ENCODE data around the gene SLC6A11.

SLC6A11 gene

DNA sequence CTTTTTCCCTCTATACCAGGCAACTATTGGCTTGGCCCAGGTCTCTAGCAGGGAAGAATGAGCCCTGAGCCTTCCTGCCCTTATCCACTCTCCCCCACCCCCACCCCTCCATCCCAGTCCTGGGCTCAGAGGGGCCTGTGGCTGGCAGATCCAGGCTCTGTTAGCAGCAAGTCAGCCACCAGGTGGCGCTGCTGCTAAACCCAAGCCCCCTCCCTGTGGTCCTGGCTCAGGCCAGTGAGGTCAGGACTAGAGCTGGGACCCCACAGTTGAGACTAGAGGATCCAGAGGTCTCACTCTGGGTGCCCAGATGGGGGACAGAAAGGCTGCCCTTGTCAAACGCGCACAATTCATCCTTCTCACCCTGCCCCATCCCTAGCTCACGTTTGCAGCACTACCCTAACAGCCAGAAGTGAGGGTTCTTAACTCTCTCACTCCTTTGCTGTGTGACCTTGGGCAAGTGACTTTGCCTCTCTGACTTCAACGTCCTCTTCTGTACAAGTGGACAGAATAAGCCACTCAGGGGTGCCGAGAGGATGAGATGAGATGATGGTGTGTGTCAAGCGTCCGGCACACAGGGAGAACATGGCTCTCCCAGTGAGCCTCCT lies 129.8 kb downstream of the SLC6A11 start:
- CTCF ChIA-PET: interaction anchor here (0.8 to 1.3 kb wide), 3 partner anchors 44 to 116 kb away, joined by 3 to 7 read pairs (median 6); no protein-coding TSS in a partner anchor
- DNase-seq (ENCODE audit: low spot score): peak; percentile 49
- peak overlapping the region; percentile 52 for H3K27ac ChIP-seq
- POLR2A ChIA-PET (ENCODE audit: low non-redundant PET): no interaction called here
- TF ChIP-seq, protein P1, sequence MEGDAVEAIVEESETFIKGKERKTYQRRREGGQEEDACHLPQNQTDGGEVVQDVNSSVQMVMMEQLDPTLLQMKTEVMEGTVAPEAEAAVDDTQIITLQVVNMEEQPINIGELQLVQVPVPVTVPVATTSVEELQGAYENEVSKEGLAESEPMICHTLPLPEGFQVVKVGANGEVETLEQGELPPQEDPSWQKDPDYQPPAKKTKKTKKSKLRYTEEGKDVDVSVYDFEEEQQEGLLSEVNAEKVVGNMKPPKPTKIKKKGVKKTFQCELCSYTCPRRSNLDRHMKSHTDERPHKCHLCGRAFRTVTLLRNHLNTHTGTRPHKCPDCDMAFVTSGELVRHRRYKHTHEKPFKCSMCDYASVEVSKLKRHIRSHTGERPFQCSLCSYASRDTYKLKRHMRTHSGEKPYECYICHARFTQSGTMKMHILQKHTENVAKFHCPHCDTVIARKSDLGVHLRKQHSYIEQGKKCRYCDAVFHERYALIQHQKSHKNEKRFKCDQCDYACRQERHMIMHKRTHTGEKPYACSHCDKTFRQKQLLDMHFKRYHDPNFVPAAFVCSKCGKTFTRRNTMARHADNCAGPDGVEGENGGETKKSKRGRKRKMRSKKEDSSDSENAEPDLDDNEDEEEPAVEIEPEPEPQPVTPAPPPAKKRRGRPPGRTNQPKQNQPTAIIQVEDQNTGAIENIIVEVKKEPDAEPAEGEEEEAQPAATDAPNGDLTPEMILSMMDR (conservative IDR thresholded peaks at IDR 0.05; ENCODE audit: low read depth): peak; percentile 85

DNA sequence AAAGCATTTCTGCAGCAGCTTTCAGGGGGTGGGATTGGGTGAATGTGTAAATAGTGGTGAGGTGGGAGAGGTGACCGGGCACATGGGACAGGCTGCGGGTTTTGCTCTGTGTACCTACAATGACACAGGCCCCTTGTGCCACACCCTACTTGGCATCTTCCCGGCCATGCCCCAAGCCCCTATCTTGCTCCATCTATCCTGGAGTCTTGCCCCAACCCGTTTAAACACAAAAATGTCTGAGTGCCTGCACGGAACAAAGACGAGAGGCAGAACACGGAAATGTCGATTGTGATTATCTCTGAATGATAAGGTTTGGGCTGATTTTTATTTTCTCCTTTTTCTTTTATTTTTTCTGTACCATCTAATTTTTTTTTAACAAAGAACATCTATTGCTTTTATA lies 130.5 kb downstream of the SLC6A11 start:
- CTCF ChIA-PET: no interaction called here
- TF ChIP-seq, protein P1 (conservative IDR thresholded peaks at IDR 0.05; ENCODE audit: low read depth): no peak
- POLR2A ChIA-PET (ENCODE audit: low non-redundant PET): no interaction called here

DNA sequence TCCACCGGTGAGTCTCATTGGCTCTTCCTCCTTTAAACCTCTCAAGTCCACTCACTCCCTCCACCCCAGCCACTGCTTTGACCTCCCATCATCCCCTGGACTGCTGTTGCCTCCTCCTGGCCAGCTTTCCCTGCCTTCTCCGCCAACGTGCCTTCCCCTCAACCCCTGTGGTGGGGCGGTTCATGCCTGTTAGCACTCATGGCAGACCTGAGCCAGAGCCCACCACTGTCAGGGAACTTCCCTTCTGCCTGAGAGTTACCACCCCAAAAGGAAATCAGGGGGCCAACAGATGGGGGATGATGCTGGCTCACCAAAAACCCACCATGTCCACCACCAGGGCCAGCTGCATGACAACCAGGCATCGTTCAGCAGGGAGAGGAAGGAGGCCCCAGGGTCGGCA lies 132.3 kb downstream of the SLC6A11 start:
- CTCF ChIA-PET: no interaction called here
- TF ChIP-seq, protein P1 (conservative IDR thresholded peaks at IDR 0.05; ENCODE audit: low read depth): no peak
- no peak for DNase-seq (ENCODE audit: low spot score)
- no peak overlapping the region for H3K27ac ChIP-seq
- POLR2A ChIA-PET (ENCODE audit: low non-redundant PET): no interaction called here

More for the DNA sequence above, 130.5 kb downstream of the SLC6A11 start:
- no peak for DNase-seq (ENCODE audit: low spot score)
- H3K27ac ChIP-seq: peak overlapping the region; percentile 52

DNA sequence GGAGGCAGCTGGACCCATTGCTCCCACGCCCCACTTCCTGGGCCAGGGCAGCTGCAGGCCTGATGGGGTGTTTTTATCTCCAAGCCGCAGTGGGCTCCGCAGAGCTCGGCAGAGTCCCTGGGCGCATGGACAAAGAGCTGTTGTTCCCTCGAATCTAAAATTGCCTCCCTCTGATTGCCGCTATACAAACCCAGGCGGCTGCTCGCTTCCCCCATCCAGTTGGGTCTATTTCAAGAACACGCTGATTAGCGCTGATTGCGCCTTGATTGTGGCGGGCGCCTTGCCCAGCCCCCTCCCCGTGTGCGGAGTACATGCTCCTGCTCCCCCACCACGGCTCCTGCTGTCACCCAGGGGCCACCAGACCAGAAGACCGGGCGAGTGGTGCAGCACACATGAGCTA lies 133.2 kb downstream of the SLC6A11 start:
- ChIA-PET CTCF (no interaction called here), POLR2A (ENCODE audit: low non-redundant PET) (no interaction called here)
- no peak for DNase-seq (ENCODE audit: low spot score)
- TF ChIP-seq, protein P1 (conservative IDR thresholded peaks at IDR 0.05; ENCODE audit: low read depth): no peak
- no peak overlapping the region for H3K27ac ChIP-seq

DNA sequence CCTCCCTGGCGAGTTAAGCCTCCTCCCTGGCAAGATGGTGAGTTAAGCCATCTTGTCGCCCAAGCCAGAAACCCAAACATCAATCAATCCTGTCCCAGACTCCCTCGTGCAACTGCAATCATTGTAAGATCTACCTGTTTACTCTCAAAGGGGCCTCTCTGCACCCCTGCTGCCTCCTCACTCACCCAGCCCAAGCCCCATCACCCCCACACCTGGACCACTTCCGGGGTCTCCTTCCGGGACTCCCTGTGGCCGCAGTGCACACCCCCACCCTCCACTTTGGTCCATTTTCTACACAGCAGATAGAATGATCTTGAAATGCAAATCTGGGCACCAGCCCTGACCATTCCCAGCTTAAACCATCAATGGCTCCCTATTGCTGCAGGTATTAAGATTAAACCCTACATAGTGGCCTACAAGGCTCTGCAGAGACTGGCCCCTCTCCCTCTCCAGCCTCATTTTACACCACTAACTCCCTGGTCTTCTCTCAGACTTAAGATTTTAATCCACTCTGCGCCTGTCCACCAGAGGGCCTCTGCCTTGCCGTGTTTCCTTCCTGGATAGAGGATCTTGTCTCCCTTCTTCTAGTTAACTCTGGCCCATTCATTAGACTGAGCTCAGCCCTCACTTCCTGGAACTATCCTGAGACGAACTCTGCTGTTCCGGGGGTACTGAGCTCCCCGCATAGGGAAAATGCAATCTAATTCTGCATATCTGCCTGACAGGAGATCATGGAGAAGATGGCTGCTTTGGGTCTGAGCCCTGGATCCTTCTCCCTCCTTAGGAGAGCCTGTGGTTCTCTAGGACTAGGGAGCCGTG lies 134.7 kb downstream of the SLC6A11 start:
- TF ChIP-seq, protein P1 (conservative IDR thresholded peaks at IDR 0.05; ENCODE audit: low read depth): peak; percentile 40; the same call in 1 of the 2 replicates
- ChIA-PET POLR2A (ENCODE audit: low non-redundant PET) (no interaction called here), CTCF (interaction anchor here (0.5 to 0.6 kb wide), 3 partner anchors 16 to 1746 kb away, joined by 3 read pairs; no protein-coding TSS in a partner anchor)
- DNase-seq (ENCODE audit: low spot score): peak; percentile 21
- H3K27ac ChIP-seq: no peak overlapping the region

DNA sequence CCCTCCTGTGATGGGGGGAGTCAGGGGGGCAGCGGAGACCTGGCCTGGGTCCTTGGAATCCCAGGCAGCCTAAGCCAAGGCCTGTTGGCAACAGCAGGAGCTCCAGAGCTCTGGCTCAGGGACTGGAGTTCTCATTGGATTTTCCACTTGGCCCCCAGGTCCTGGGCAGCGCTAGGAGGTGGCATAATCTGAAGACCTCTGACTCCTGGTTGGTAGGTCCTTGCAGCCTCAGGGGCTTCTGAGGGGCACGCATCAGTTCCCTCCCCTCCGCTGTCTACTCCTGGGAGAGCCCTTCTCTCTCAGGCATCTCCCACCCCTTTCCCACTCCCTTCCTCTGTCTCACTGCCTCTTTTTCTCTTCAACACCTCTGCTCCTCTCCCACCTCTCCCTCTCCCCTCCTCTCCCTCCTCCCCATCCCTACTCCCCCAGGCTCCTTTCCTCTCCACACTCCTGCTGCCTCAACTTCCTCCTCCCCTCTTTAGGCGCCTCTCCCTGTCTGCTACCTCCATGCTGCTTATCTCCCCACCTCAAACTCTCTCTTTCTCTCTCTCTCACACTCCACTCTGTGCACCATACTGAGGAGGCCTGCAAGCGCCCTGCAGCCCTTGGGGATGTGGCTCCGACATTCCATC lies 135.4 kb downstream of the SLC6A11 start:
- TF ChIP-seq, protein P1 (conservative IDR thresholded peaks at IDR 0.05; ENCODE audit: low read depth): no peak
- POLR2A ChIA-PET (ENCODE audit: low non-redundant PET): no interaction called here
- no peak for DNase-seq (ENCODE audit: low spot score)
- CTCF ChIA-PET: interaction anchor here (0.5 to 1.0 kb wide), 4 partner anchors 15 to 1745 kb away, joined by 3 to 4 read pairs (median 3); no protein-coding TSS in a partner anchor
- H3K27ac ChIP-seq: no peak overlapping the region
